Thyroid gland (tissue), 4 donors: ENCODE data around the gene PFKFB1.

ENCODE experiments used
- POLR2A ChIP-seq, 2 donors: fragments of 450-650 bp; IDR thresholded peaks; one replicate each; pipeline ENCODE4 v1.6.1; 2017; ENCODE audit warnings: antibody characterized with exemption in 2 of 2, mild to moderate bottlenecking in 2 of 2, moderate library complexity in 1 of 2
- TF ChIP-seq, protein P1 (sequence below), 6 experiments: fragments of 200-600 bp in 3 of 6; fragments of 450-650 bp in 3 of 6; sonication (generic) in 3 of 6; IDR thresholded peaks; one replicate each; pipeline ENCODE4 v1.5.1; 2016 to 2019; ENCODE audit warnings: antibody characterized with exemption in 6 of 6, mild to moderate bottlenecking in 2 of 6, inconsistent platforms in 1 of 6, moderate library complexity in 1 of 6

DNA sequence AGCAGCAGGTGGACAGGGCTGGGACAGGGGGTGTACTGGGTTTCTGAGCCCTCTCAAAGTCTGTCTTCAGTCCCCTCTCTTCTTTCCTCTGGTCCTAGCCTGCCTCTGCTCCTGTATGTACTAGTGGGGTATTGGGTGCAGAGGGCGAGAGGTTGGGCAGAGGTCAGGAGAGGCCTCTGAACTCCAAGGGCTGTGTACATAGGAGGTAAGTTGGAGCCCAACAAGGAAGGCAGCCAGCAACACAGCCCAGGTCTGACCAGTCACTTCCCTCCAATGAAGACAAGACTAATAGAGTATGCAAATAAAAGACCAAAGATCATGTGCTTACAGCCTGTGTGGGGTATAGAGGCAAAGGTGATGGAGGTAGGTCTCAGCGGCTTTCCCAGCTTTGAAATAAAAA is at the start of gene PFKFB1:
- TF ChIP-seq, protein P1, sequence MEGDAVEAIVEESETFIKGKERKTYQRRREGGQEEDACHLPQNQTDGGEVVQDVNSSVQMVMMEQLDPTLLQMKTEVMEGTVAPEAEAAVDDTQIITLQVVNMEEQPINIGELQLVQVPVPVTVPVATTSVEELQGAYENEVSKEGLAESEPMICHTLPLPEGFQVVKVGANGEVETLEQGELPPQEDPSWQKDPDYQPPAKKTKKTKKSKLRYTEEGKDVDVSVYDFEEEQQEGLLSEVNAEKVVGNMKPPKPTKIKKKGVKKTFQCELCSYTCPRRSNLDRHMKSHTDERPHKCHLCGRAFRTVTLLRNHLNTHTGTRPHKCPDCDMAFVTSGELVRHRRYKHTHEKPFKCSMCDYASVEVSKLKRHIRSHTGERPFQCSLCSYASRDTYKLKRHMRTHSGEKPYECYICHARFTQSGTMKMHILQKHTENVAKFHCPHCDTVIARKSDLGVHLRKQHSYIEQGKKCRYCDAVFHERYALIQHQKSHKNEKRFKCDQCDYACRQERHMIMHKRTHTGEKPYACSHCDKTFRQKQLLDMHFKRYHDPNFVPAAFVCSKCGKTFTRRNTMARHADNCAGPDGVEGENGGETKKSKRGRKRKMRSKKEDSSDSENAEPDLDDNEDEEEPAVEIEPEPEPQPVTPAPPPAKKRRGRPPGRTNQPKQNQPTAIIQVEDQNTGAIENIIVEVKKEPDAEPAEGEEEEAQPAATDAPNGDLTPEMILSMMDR (IDR thresholded peaks at IDR 0.05) = no peak
- TF ChIP-seq POLR2A (IDR thresholded peaks at IDR 0.05) = no peak
